GM23248 (cell line): ENCODE results near the gene FOXQ1. TPM values are rescaled to one million over a fixed set of nuclear protein-coding genes. Genes with fewer than 3 reads are reported as not detected.

Experiments used
- DNase-seq: peaks from one replicate; pipeline ENCODE4 v3.0.0-alpha.2; 2015
- H2AFZ ChIP-seq: fragments of 200-600 bp; sonication (generic); 2 replicates; pipeline ENCODE4 v1.6.1; 2016; ENCODE audit warnings: antibody characterized with exemption
- H3F3A ChIP-seq: fragments of 200-600 bp; sonication (generic); 2 replicates; pipeline ENCODE4 v1.6.1; 2016; ENCODE audit warnings: mild to moderate bottlenecking, antibody characterized with exemption, mixed run types; ENCODE audit not compliant: insufficient read depth
- H3K27ac ChIP-seq: fragments of 200-600 bp; sonication (generic); 2 replicates; pipeline ENCODE4 v1.5.1; 2016; ENCODE audit warnings: mild to moderate bottlenecking
- H3K27me3 ChIP-seq: fragments of 200-600 bp; sonication (generic); replicated peaks from 2 replicates; pipeline ENCODE4 v1.6.1; 2016; ENCODE audit warnings: mild to moderate bottlenecking; ENCODE audit not compliant: insufficient read depth
- H3K36me3 ChIP-seq: fragments of 200-600 bp; sonication (generic); 2 replicates; pipeline ENCODE4 v1.6.1; 2016; ENCODE audit warnings: low read depth, mild to moderate bottlenecking
- H3K4me1 ChIP-seq: fragments of 200-600 bp; sonication (generic); 2 replicates; pipeline ENCODE4 v1.6.1; 2016; ENCODE audit warnings: mild to moderate bottlenecking; ENCODE audit not compliant: insufficient read depth
- H3K4me2 ChIP-seq: fragments of 200-600 bp; sonication (generic); one replicate; pipeline ENCODE4 v1.6.1; 2016; ENCODE audit warnings: mild to moderate bottlenecking; ENCODE audit not compliant: unreplicated experiment
- H3K4me3 ChIP-seq: fragments of 200-600 bp; sonication (generic); 2 replicates; pipeline ENCODE4 v1.5.1; 2016; ENCODE audit warnings: mild to moderate bottlenecking
- H3K79me2 ChIP-seq: fragments of 200-600 bp; sonication (generic); 2 replicates; pipeline ENCODE4 v1.6.1; 2016; ENCODE audit warnings: mild to moderate bottlenecking; ENCODE audit not compliant: insufficient read depth
- H3K9ac ChIP-seq: fragments of 200-600 bp; sonication (generic); 2 replicates; pipeline ENCODE4 v1.6.1; 2016; ENCODE audit warnings: mild to moderate bottlenecking
- H3K9me2 ChIP-seq: fragments of 200-600 bp; sonication (generic); 2 replicates; pipeline ENCODE4 v1.6.1; 2016; ENCODE audit warnings: mixed run types, mild to moderate bottlenecking, moderate library complexity; ENCODE audit not compliant: insufficient read depth
- H3K9me3 ChIP-seq: fragments of 200-600 bp; sonication (generic); one replicate; pipeline ENCODE4 v1.6.1; 2017; ENCODE audit warnings: low read depth
- H4K20me1 ChIP-seq: fragments of 200-600 bp; sonication (generic); 2 replicates; pipeline ENCODE4 v1.6.0; 2016; ENCODE audit not compliant: insufficient read depth
- EZH2 ChIP-seq: fragments of 200-600 bp; sonication (generic); IDR thresholded peaks from 2 replicates; pipeline ENCODE4 v1.6.1; 2018; ENCODE audit warnings: antibody characterized with exemption, mild to moderate bottlenecking; ENCODE audit not compliant: insufficient read depth, poor library complexity, severe bottlenecking
- EZH2phosphoT487 ChIP-seq: fragments of 200-600 bp; sonication (generic); IDR thresholded peaks from 2 replicates; pipeline ENCODE4 v1.6.1; 2018; ENCODE audit warnings: antibody characterized with exemption, moderate library complexity, mild to moderate bottlenecking, low read depth; ENCODE audit not compliant: insufficient read depth
- WGBS, 2 experiments: methylation state at CpG; one replicate each; pipeline ENCODE4 v1.1.6; 2015 to 2017; ENCODE audit warnings: low lambda C conversion rate in 2 of 2, low coverage in 1 of 2; ENCODE audit errors: missing lambda C conversion rate in 2 of 2; 5-methylcytosine and 5-hydroxymethylcytosine counted together
- in situ Hi-C: fragments of 300-500 bp; cut with MboI; formaldehyde crosslinking; loops from 2 replicates; pipeline ENCODE4 v1.15.0; 2020
- polyA plus RNA-seq: library from polyadenylated mRNA; unstranded; fragments of >200 nt; fragmentation: Nextera tagmentation; extraction: Ambion mirVana; gene quantifications from 2 replicates; pipeline ENCODE4 v1.2.1, GENCODE V29; 2016
- total RNA-seq: library from RNA; depleted of rRNA; stranded (reverse); fragments of >200 nt; shearing (Covaris generic); gene quantifications from 2 replicates; pipeline ENCODE4 v1.2.3, GENCODE V29; 2014

The FOXQ1 gene
- total and polyA plus RNA-seq, 2 experiments from 2014 or later = under 0.01 TPM; not detected in 1

- no peaks in the 10 kb centered on the region for H4K20me1 ChIP-seq
- no peak overlapping the region for H3K9ac ChIP-seq
- H3K9me2 ChIP-seq = no peaks in the 10 kb centered on the region
- no peaks in the 10 kb centered on the region for H3K9me3 ChIP-seq
- H3K36me3 ChIP-seq = no peaks in the 10 kb centered on the region
- no peak overlapping the region for H3K27ac ChIP-seq
- H3K4me2 ChIP-seq = no peak overlapping the region
- H3F3A ChIP-seq = no peaks in the 10 kb centered on the region
- H3K79me2 ChIP-seq = no peaks in the 10 kb centered on the region
- TF ChIP-seq EZH2 (no peak), EZH2phosphoT487 (no peak)
- no peak overlapping the region for H3K4me3 ChIP-seq
- DNase-seq = no peak
- no peak overlapping the region for H2AFZ ChIP-seq
- in situ Hi-C loops = no loop called here
- no peaks in the 10 kb centered on the region; the same call in 1 of the 2 replicates for H3K27me3 ChIP-seq
- H3K4me1 ChIP-seq = 0 out of 2 replicates have a peak, but pooled peaks cover 7% of the 10 kb centered on the region
These were observed 34.2 kb downstream of the FOXQ1 start for GRCh38 chr6:1346101-1346500.

DNA sequence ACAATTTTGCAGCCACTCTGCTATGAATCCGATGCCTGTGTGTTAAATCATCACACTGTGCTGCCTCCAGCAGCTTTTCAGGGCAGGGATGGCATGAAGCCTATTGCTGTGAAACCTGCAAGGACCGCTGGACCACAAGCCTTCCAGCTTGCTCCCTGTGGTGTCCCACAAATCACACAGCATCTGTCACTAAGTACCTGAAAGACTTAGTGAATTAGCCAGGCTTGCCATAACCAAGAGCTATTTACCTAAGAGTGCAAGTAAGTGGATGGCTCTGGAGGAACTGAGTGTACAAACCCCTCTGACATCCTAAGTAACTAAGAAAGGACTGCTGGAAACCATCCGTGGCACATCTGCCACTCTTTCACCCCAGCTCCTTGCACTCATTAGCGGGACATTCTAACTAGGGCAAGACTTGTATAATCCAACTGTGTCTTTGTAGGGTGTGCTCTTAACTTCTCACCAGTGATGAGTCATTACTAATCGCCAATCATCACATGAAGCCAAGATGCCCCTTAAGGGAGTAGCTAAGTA, 34.7 kb downstream of the FOXQ1 start:
- Histone ChIP-seq H4K20me1 (no peaks in the 10 kb centered on the region), H2AFZ (no peak overlapping the region), H3K9ac (no peak overlapping the region), H3K4me1 (0 out of 2 replicates have a peak, but pooled peaks cover 7% of the 10 kb centered on the region), H3F3A (no peaks in the 10 kb centered on the region), H3K4me3 (no peak overlapping the region), H3K36me3 (no peaks in the 10 kb centered on the region), H3K4me2 (no peak overlapping the region), H3K27me3 (no peaks in the 10 kb centered on the region; the same call in 1 of the 2 replicates), H3K27ac (no peak overlapping the region), H3K9me3 (no peaks in the 10 kb centered on the region), H3K79me2 (no peaks in the 10 kb centered on the region), H3K9me2 (no peaks in the 10 kb centered on the region)
- no peak for TF ChIP-seq EZH2phosphoT487
- TF ChIP-seq EZH2 = no peak
- peak; percentile 45 for DNase-seq
- in situ Hi-C loops = no loop called here
- WGBS, 2 experiments = 29 to 30% methylated on average over 5 of the region's 5 CpGs

- 57 to 58% methylated on average over 3 of the region's 3 CpGs for WGBS, 2 experiments
- no peak overlapping the region for H3K27ac ChIP-seq
- TF ChIP-seq EZH2phosphoT487 = no peak
- in situ Hi-C loops = no loop called here
- no peaks in the 10 kb centered on the region for H3K36me3 ChIP-seq
- H3K27me3 ChIP-seq = no peaks in the 10 kb centered on the region
- H3K9ac ChIP-seq = no peak overlapping the region
- H3K9me2 ChIP-seq = no peaks in the 10 kb centered on the region
- H3F3A ChIP-seq = no peaks in the 10 kb centered on the region
- H3K79me2 ChIP-seq = no peaks in the 10 kb centered on the region
- no peak overlapping the region for H3K4me3 ChIP-seq
- H4K20me1 ChIP-seq = no peaks in the 10 kb centered on the region
- 0 out of 2 replicates have a peak, but pooled peaks cover 7% of the 10 kb centered on the region for H3K4me1 ChIP-seq
- no peak for DNase-seq
- no peak overlapping the region for H2AFZ ChIP-seq
- no peak overlapping the region for H3K4me2 ChIP-seq
- no peaks in the 10 kb centered on the region for H3K9me3 ChIP-seq
These were observed 35.3 kb downstream of the FOXQ1 start for GRCh38 chr6:1347161-1347560.

DNA sequence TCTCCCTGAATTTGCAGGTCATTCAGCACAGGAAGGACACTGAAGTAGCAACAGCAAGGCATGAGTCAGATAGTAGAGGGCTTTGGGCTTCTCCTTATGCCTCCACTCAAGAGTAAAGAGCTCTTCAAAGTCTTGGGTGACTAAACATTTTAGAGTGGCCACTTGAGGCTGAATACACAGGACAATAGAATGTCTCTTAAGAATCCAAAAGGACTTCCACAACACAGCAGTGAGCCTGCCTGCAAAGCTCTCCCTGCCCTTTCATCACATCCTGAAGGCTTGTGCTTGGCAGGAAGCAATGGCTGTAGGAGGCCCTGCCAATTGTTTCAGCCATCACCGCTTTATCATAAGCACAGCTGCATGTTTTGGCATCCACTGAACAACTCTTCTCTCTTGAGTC, 36.8 kb downstream of the FOXQ1 start:
- Histone ChIP-seq H3K9me2 (no peaks in the 10 kb centered on the region), H3K9ac (no peak overlapping the region), H3K4me2 (no peak overlapping the region), H3K4me1 (0 out of 2 replicates have a peak, but pooled peaks cover 7% of the 10 kb centered on the region), H3F3A (no peaks in the 10 kb centered on the region), H3K4me3 (no peak overlapping the region), H3K36me3 (no peaks in the 10 kb centered on the region), H4K20me1 (no peaks in the 10 kb centered on the region), H2AFZ (no peak overlapping the region), H3K79me2 (no peaks in the 10 kb centered on the region), H3K27me3 (no peaks in the 10 kb centered on the region), H3K9me3 (no peaks in the 10 kb centered on the region), H3K27ac (no peak overlapping the region)
- in situ Hi-C loops = no loop called here
- 39 to 58% methylated on average over 1 of the region's 1 CpG for WGBS, 2 experiments
- DNase-seq = peak; percentile 31
- TF ChIP-seq EZH2 = no peak

- Histone ChIP-seq H3K4me3 (no peak overlapping the region), H4K20me1 (no peaks in the 10 kb centered on the region), H2AFZ (no peak overlapping the region), H3K4me2 (no peak overlapping the region), H3K36me3 (no peaks in the 10 kb centered on the region), H3K27me3 (no peaks in the 10 kb centered on the region; the same call in 1 of the 2 replicates), H3K27ac (no peak overlapping the region), H3F3A (no peaks in the 10 kb centered on the region), H3K79me2 (no peaks in the 10 kb centered on the region), H3K9ac (no peak overlapping the region), H3K4me1 (0 out of 2 replicates have a peak, but pooled peaks cover 7% of the 10 kb centered on the region), H3K9me2 (no peaks in the 10 kb centered on the region), H3K9me3 (no peaks in the 10 kb centered on the region)
- WGBS, 2 experiments = 24 to 33% methylated on average over 1 of the region's 1 CpG
- in situ Hi-C loops = no loop called here
- no peak for DNase-seq
- TF ChIP-seq EZH2 = no peak
- TF ChIP-seq EZH2phosphoT487 = no peak
These were observed 37.8 kb downstream of the FOXQ1 start for GRCh38 chr6:1349655-1350054.
